WTC11 (cell line): Measurements from ENCODE around the gene GPC1. TPM values are rescaled to one million over a fixed set of nuclear protein-coding genes. Genes with fewer than 3 reads are reported as not detected.

Experiments
- ATAC-seq: fragments of 200-7000 bp; cut with Tn5 transposase; 2 replicates; pipeline ENCODE4 v1.10.0; 2021; ENCODE audit warnings: mild to moderate bottlenecking, moderate library complexity
- CTCF ChIA-PET: fragments of 300-600 bp; sonication (Branson Sonifier 250); formaldehyde crosslinking; loops from one replicate; lab custom pipeline; 2021; ENCODE audit warnings: antibody characterized with exemption; lab: Charles Lee
- POLR2A ChIA-PET: fragments of 350-600 bp; sonication (Branson Sonifier 250); formaldehyde crosslinking; loops from one replicate; lab custom pipeline; 2021; ENCODE audit warnings: antibody characterized with exemption; lab: Charles Lee
- DNase-seq: peaks from one replicate; pipeline ENCODE4 v3.0.0; 2021; ENCODE audit warnings: low spot score
- H3K27ac Mint-ChIP-seq: 2 replicates; pipeline ENCODE4 v1.8.0; 2021; ENCODE audit warnings: mixed read lengths
- H3K27me3 Mint-ChIP-seq: 2 replicates; pipeline ENCODE4 v1.8.0; 2021; ENCODE audit warnings: low read depth, mild to moderate bottlenecking, moderate library complexity, mixed read lengths
- H3K36me3 Mint-ChIP-seq: 2 replicates; pipeline ENCODE4 v1.8.0; 2021; ENCODE audit warnings: mixed read lengths
- H3K4me1 Mint-ChIP-seq: 2 replicates; pipeline ENCODE4 v1.8.0; 2022; ENCODE audit warnings: mixed read lengths
- H3K4me3 Mint-ChIP-seq: 2 replicates; pipeline ENCODE4 v1.8.0; 2021; ENCODE audit warnings: mild to moderate bottlenecking, moderate library complexity, mixed read lengths
- H3K9me3 Mint-ChIP-seq: 2 replicates; pipeline ENCODE4 v1.8.0; 2021; ENCODE audit warnings: mixed read lengths
- CREB1 ChIP-seq: sonication (generic); formaldehyde crosslinking; IDR thresholded peaks from 2 replicates; pipeline ENCODE4 v1.8.0; 2023; ENCODE audit warnings: mild to moderate bottlenecking, missing genetic modification reagents
- ELF4 ChIP-seq: sonication (generic); formaldehyde crosslinking; IDR thresholded peaks from 2 replicates; pipeline ENCODE4 v1.8.1; 2022; ENCODE audit warnings: low read depth, mild to moderate bottlenecking, moderate library complexity, missing genetic modification reagents
- FOXK1 ChIP-seq: sonication (generic); formaldehyde crosslinking; IDR thresholded peaks from 2 replicates; pipeline ENCODE4 v1.8.0; 2022; ENCODE audit warnings: mild to moderate bottlenecking, moderate library complexity, missing genetic modification reagents
- GRHL2 ChIP-seq: fragments of 250-450 bp; sonication (Bioruptor Pico); IDR thresholded peaks from 2 replicates; pipeline ENCODE4 v1.8.0; 2022; ENCODE audit warnings: mild to moderate bottlenecking, moderate library complexity; ENCODE audit not compliant: insufficient replicate concordance, severe bottlenecking
- KAT7 ChIP-seq: sonication (generic); formaldehyde crosslinking; IDR thresholded peaks from 2 replicates; pipeline ENCODE4 v1.8.1; 2023; ENCODE audit warnings: missing genetic modification reagents, mild to moderate bottlenecking, borderline replicate concordance
- NFE2L1 ChIP-seq: sonication (generic); formaldehyde crosslinking; IDR thresholded peaks from 2 replicates; pipeline ENCODE4 v1.8.1; 2023; ENCODE audit warnings: missing genetic modification reagents
- NR3C1 ChIP-seq: sonication (generic); formaldehyde crosslinking; conservative IDR thresholded peaks from 2 replicates; pipeline ENCODE4 v1.8.1; 2023; ENCODE audit warnings: low read depth, mild to moderate bottlenecking, missing genetic modification reagents
- OVOL2 ChIP-seq: fragments of 250-450 bp; sonication (Bioruptor Pico); IDR thresholded peaks from 2 replicates; pipeline ENCODE4 v1.9.0; 2021; ENCODE audit warnings: mild to moderate bottlenecking, borderline replicate concordance
- TEAD4 ChIP-seq: sonication (generic); formaldehyde crosslinking; IDR thresholded peaks from 2 replicates; pipeline ENCODE4 v1.8.0; 2022; ENCODE audit warnings: mild to moderate bottlenecking, missing genetic modification reagents
- ZBTB21 ChIP-seq: sonication (generic); formaldehyde crosslinking; IDR thresholded peaks from 2 replicates; pipeline ENCODE4 v1.8.1; 2023; ENCODE audit warnings: mild to moderate bottlenecking, missing genetic modification reagents, borderline replicate concordance
- total RNA-seq: library from RNA; stranded (reverse); gene quantifications from 3 replicates; pipeline ENCODE4 v1.2.3, GENCODE V29; 2021
- TF ChIP-seq, protein P1 (sequence below): fragments of 250-450 bp; sonication (Bioruptor Pico); IDR thresholded peaks from 2 replicates; pipeline ENCODE4 v1.9.0; 2021; ENCODE audit warnings: mild to moderate bottlenecking, borderline replicate concordance
- TF ChIP-seq, protein P2 (sequence below): sonication (generic); formaldehyde crosslinking; IDR thresholded peaks from 2 replicates; pipeline ENCODE4 v1.8.1; 2023; ENCODE audit warnings: mild to moderate bottlenecking, missing genetic modification reagents, moderate library complexity
- TF ChIP-seq, protein P3 (sequence below): fragments of 250-450 bp; sonication (Bioruptor Pico); IDR thresholded peaks from 2 replicates; pipeline ENCODE4 v1.9.0; 2021; ENCODE audit warnings: mild to moderate bottlenecking
- TF ChIP-seq, protein P4 (sequence below): sonication (generic); formaldehyde crosslinking; IDR thresholded peaks from 2 replicates; pipeline ENCODE4 v1.8.1; 2022; ENCODE audit warnings: mild to moderate bottlenecking, missing genetic modification reagents, moderate library complexity, borderline replicate concordance
- TF ChIP-seq, protein P5 (sequence below): fragments of 250-450 bp; sonication (Bioruptor Pico); conservative IDR thresholded peaks from 2 replicates; pipeline ENCODE4 v1.9.0; 2021; ENCODE audit warnings: mild to moderate bottlenecking
- TF ChIP-seq, protein P6 (sequence below): sonication (generic); formaldehyde crosslinking; IDR thresholded peaks from 2 replicates; pipeline ENCODE4 v1.8.0; 2022; ENCODE audit warnings: mild to moderate bottlenecking, missing genetic modification reagents

GPC1 gene
- total RNA-seq, 1 experiment from 2014 or later = 41.5 TPM

DNA sequence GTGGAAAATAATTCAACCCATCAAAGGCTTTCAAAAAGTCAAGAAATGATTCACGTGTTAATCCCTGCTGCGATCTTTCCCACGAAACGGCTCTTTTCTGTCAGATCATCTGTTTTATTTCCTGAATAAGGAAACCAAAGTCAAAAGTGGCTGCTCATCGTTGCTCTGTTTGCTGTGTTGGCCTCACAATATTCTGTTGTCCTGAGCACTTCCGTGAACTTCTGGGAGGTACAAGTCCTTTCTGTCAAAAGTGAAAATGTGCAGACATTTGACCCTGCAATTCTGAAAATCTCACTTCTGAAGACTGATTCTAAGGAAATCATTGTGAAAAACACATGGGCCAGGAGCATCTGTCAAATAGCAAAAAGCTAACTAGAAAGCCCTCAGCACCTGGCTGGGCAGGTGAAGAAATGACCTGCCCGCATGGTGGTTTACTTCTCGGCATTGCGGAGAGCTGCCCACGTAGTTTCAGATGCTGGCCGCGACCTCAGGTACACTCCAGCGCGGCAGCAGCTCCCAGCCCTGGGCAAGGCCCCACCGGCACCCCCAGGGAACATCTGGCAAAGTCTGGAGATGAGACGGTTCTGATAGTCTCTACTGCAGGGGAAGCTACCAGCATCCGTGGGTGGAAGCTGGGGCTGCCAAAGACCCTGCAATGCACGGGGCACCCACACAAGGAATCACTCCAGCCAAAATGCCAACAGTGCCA is 31.9 kb upstream of the GPC1 start:
- ChIA-PET POLR2A (no interaction called here), CTCF (no interaction called here)
- Mint-ChIP-seq H3K4me1 (no peaks in the 10 kb centered on the region), H3K4me3 (no peak overlapping the region), H3K27me3 (no peaks in the 10 kb centered on the region), H3K27ac (no peak overlapping the region), H3K9me3 (no peaks in the 10 kb centered on the region), H3K36me3 (no peaks in the 10 kb centered on the region)
- no peak for DNase-seq
- no peak for ATAC-seq
- TF ChIP-seq CREB1 (CRISPR knock-in tag) = no peak
- TF ChIP-seq, protein P1, sequence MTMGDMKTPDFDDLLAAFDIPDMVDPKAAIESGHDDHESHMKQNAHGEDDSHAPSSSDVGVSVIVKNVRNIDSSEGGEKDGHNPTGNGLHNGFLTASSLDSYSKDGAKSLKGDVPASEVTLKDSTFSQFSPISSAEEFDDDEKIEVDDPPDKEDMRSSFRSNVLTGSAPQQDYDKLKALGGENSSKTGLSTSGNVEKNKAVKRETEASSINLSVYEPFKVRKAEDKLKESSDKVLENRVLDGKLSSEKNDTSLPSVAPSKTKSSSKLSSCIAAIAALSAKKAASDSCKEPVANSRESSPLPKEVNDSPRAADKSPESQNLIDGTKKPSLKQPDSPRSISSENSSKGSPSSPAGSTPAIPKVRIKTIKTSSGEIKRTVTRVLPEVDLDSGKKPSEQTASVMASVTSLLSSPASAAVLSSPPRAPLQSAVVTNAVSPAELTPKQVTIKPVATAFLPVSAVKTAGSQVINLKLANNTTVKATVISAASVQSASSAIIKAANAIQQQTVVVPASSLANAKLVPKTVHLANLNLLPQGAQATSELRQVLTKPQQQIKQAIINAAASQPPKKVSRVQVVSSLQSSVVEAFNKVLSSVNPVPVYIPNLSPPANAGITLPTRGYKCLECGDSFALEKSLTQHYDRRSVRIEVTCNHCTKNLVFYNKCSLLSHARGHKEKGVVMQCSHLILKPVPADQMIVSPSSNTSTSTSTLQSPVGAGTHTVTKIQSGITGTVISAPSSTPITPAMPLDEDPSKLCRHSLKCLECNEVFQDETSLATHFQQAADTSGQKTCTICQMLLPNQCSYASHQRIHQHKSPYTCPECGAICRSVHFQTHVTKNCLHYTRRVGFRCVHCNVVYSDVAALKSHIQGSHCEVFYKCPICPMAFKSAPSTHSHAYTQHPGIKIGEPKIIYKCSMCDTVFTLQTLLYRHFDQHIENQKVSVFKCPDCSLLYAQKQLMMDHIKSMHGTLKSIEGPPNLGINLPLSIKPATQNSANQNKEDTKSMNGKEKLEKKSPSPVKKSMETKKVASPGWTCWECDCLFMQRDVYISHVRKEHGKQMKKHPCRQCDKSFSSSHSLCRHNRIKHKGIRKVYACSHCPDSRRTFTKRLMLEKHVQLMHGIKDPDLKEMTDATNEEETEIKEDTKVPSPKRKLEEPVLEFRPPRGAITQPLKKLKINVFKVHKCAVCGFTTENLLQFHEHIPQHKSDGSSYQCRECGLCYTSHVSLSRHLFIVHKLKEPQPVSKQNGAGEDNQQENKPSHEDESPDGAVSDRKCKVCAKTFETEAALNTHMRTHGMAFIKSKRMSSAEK = no peak

DNA sequence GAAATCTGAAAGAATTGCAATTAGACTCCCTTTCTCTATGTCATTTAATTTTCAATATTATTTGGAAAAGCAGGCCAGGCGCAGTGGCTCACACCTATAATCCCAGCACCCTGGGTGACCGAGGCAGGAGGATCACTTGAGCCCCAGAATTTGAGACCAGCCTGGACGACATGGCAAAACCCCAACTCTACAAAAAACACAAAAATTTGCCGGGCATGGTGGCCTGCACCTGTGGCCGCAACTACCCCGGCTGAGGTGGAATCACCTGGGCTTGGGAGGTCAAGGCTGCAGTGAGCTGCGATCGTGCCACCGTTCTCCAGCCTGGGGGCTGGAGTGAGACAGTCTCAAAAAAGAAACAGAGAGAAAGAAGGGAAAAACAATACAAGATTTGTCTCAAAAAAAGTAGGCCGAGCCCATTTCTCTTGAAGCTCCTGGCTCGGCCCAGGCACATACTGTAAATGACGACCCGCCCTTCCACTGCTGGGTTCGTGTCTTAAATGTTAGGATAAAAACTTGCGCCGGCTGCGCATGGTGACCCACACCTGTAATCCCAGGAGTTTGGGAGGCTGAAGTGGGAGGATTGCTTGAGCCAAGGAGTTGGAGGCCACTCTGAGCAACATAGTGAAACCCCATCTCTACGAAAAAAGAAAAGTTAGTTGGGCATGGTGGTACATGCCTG is 31.1 kb upstream of the GPC1 start:
- H3K27ac Mint-ChIP-seq = no peak overlapping the region

DNA sequence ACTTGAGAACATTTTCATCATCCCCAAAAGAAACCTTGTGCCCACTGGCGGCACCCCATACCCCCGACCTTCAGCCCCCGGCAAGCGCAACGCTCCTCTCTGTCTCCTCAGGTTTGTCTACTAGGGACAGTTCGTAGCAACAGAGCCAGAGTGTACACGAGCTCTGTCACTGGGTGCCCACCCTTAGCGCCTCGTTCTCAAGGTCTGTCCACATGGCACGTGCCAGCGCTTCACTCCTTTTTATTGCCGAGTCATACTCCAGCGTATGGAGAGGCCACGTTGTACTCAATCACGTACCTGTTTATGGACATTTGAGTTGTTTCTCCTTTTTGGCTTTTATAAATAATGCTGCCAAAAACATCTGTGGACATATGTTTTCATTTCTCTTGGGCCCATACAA is 30.3 kb upstream of the GPC1 start:
- Mint-ChIP-seq H3K9me3 (no peaks in the 10 kb centered on the region), H3K36me3 (no peaks in the 10 kb centered on the region), H3K4me1 (no peaks in the 10 kb centered on the region), H3K27me3 (no peaks in the 10 kb centered on the region), H3K27ac (no peak overlapping the region), H3K4me3 (no peak overlapping the region)
- DNase-seq (no peak), ATAC-seq (no peak)
- CTCF ChIA-PET = no interaction called here
- POLR2A ChIA-PET = no interaction called here
- TF ChIP-seq ELF4 (CRISPR knock-in tag) (no peak), NFE2L1 (CRISPR knock-in tag) (no peak), GRHL2 (CRISPR knock-in tag) (no peak), NR3C1 (no peak), OVOL2 (CRISPR knock-in tag) (no peak), KAT7 (no peak)
- TF ChIP-seq, protein P2, sequence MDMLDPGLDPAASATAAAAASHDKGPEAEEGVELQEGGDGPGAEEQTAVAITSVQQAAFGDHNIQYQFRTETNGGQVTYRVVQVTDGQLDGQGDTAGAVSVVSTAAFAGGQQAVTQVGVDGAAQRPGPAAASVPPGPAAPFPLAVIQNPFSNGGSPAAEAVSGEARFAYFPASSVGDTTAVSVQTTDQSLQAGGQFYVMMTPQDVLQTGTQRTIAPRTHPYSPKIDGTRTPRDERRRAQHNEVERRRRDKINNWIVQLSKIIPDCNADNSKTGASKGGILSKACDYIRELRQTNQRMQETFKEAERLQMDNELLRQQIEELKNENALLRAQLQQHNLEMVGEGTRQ (CRISPR knock-in tag) = no peak
- TF ChIP-seq, protein P3, sequence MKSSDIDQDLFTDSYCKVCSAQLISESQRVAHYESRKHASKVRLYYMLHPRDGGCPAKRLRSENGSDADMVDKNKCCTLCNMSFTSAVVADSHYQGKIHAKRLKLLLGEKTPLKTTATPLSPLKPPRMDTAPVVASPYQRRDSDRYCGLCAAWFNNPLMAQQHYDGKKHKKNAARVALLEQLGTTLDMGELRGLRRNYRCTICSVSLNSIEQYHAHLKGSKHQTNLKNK (CRISPR knock-in tag) = no peak
- TF ChIP-seq, protein P4, sequence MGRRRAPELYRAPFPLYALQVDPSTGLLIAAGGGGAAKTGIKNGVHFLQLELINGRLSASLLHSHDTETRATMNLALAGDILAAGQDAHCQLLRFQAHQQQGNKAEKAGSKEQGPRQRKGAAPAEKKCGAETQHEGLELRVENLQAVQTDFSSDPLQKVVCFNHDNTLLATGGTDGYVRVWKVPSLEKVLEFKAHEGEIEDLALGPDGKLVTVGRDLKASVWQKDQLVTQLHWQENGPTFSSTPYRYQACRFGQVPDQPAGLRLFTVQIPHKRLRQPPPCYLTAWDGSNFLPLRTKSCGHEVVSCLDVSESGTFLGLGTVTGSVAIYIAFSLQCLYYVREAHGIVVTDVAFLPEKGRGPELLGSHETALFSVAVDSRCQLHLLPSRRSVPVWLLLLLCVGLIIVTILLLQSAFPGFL (CRISPR knock-in tag) = no peak
- TF ChIP-seq, protein P1 = no peak

More for the DNA sequence above, 31.1 kb upstream of the GPC1 start:
- ATAC-seq = no peak
- no peaks in the 10 kb centered on the region for H3K9me3 Mint-ChIP-seq
- TF ChIP-seq, protein P5, sequence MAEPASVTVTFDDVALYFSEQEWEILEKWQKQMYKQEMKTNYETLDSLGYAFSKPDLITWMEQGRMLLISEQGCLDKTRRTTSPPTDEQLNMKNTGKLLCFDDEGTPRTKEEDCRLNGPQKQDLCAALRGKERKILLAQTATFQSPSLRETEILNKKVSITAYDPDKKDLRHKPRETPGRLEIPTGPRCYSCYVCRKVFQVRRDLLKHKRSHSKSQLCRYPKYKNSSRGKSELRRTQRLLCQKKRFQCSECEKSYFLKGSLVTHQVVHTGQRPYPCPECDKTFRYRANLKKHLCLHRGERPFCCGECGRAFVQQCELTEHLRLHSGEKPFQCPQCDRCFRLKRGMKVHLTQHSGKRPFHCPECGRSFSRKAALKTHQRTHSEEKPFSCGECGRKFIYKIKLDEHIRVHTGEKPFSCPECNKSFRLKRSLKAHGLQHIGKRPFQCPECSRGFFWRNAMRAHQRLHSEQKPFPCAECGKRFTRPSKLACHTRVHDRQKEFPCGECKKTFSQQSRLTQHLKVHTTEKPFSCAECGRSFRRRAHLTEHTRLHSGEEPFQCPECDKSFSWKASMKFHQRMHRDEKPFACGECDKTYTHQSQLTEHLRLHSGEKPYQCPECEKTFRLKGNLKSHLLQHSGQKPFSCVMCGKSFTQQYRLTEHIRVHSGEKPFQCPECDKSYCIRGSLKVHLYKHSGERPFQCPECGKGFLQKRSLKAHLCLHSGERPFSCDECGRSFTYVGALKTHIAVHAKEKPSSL = no peak
- TF ChIP-seq ZBTB21 (CRISPR knock-in tag) = no peak
- TF ChIP-seq FOXK1 = no peak
- TF ChIP-seq TEAD4 (CRISPR knock-in tag) = no peak
- TF ChIP-seq, protein P6, sequence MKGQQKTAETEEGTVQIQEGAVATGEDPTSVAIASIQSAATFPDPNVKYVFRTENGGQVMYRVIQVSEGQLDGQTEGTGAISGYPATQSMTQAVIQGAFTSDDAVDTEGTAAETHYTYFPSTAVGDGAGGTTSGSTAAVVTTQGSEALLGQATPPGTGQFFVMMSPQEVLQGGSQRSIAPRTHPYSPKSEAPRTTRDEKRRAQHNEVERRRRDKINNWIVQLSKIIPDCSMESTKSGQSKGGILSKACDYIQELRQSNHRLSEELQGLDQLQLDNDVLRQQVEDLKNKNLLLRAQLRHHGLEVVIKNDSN (CRISPR knock-in tag) = no peak
- no peaks in the 10 kb centered on the region for H3K4me1 Mint-ChIP-seq
- no peak for DNase-seq
- POLR2A ChIA-PET = no interaction called here
- no peaks in the 10 kb centered on the region for H3K36me3 Mint-ChIP-seq
- CTCF ChIA-PET = no interaction called here
- no peaks in the 10 kb centered on the region for H3K27me3 Mint-ChIP-seq
- H3K4me3 Mint-ChIP-seq = no peak overlapping the region
